Camera-type eye (tissue), 1 donor: Measurements from ENCODE around the gene SPTLC1. TPM values are rescaled to one million over a fixed set of nuclear protein-coding genes. Genes with fewer than 3 reads are reported as not detected.

Source experiments
- total RNA-seq: library from RNA; depleted of rRNA; stranded (reverse); fragments of >200 nt; gene quantifications from one replicate; pipeline ENCODE4 v1.2.3, GENCODE V29; 2014

SPTLC1 gene
- 102 TPM for total RNA-seq

DNA sequence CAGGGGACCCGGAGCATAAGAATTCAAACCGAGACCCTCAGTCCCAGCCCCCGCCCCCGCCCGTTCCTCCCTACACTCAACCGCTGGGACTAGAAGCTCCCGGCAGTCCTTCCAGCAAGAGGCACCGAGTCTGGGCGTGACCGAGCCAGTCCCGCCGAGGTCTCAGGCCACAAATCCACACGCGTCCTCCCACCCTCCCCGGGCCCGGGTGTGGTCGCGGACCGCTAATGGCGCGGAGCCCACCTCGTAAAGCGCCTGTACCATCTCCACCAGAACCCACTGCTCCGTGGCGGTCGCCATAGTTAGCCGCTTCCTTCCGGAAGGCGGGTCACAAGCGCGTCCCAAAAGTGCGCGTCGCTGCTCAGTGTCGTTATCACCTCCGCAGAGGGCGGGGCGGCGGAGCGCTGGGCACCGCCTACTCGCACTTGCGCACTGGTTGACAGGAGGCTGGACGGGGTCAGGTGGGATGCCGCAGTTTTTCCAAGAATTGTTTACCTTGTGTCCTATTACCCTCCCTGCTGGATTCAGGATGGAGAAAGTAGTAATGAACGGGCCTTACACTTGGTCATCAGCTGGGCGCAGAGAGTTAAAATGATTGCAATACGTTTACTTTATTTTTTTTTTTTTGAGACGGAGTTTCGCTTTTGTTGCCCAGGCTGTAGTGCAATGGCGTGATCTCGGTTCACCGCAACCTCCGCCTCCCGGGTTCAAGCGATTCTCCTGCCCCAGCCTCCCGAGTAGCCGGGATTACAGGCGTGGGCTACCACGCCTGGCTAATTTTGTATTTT lies at the start of gene SPTLC1:
Gene SPTLC1 (minus strand): TSS at position 343 of the 788 bp plus-strand sequence. CDS start 43 bp downstream, at position 300.

Other genes starting within 250 kb of the SPTLC1 start
- 24.1 TPM for gene ROR2, start 165.2 kb downstream of the SPTLC1 start, total RNA-seq
- gene IARS1, start 178.3 kb upstream of the SPTLC1 start, total RNA-seq: 153 TPM
- gene NOL8, start 209.9 kb upstream of the SPTLC1 start, total RNA-seq: 42.9 TPM
- 11.4 TPM for gene CENPP, start 210.5 kb upstream of the SPTLC1 start, total RNA-seq